CD4-positive, alpha-beta T cell treated with Interleukin-6 for 4 hours (primary cell): Measurements from ENCODE around the gene C6orf52.
A peak's percentile ranks its signal among the peaks of the same experiment; 100 is the strongest.
"Not testable (repeated sequence)": the region's sequence is repeated elsewhere in the genome, so short reads cannot be mapped to it uniquely, and the experiment has no call there.

Experiments used
- DNase-seq: peaks from one replicate; pipeline ENCODE4 v3.0.0-alpha.2; 2020; ENCODE audit warnings: mixed read lengths

Gene C6orf52

GRCh38 chr6:10695086-10695657 lies 756 bp upstream of the C6orf52 start:
- no peak for DNase-seq

- no peak for DNase-seq
Measured at GRCh38 chr6:10692965-10693538, 1.4 kb downstream of the C6orf52 start.

GRCh38 chr6:10690651-10691445 lies 3.6 kb downstream of the C6orf52 start:
- DNase-seq = no peak

- DNase-seq = no peak
Measured at GRCh38 chr6:10687582-10687981, 6.8 kb downstream of the C6orf52 start.

- no peak for DNase-seq
Measured at GRCh38 chr6:10686901-10687300, 7.5 kb downstream of the C6orf52 start.

- DNase-seq = no peak
Measured at GRCh38 chr6:10685092-10685915, 9.1 kb downstream of the C6orf52 start.

GRCh38 chr6:10684618-10685017 lies 9.8 kb downstream of the C6orf52 start:
- no peak for DNase-seq

GRCh38 chr6:10682355-10682988 lies 11.9 kb downstream of the C6orf52 start:
- DNase-seq = no peak

GRCh38 chr6:10681795-10682194 lies 12.6 kb downstream of the C6orf52 start:
- DNase-seq = no peak

- no peak for DNase-seq
Measured at GRCh38 chr6:10678456-10678855, 16.0 kb downstream of the C6orf52 start.

- no peak for DNase-seq
Measured at GRCh38 chr6:10676403-10676802, 18.0 kb downstream of the C6orf52 start.

- no peak for DNase-seq
Measured at GRCh38 chr6:10668126-10668917, 26.1 kb downstream of the C6orf52 start.

GRCh38 chr6:10665595-10665994 lies 28.8 kb downstream of the C6orf52 start:
- not testable (repeated sequence) for DNase-seq

GRCh38 chr6:10662742-10663141 lies 31.7 kb downstream of the C6orf52 start:
- DNase-seq = no peak

GRCh38 chr6:10662207-10662606 lies 32.2 kb downstream of the C6orf52 start:
- DNase-seq = no peak

- DNase-seq = not testable (repeated sequence)
Measured at GRCh38 chr6:10660431-10661191, 33.8 kb downstream of the C6orf52 start.

- DNase-seq = no peak
Measured at GRCh38 chr6:10659699-10660348, 34.6 kb downstream of the C6orf52 start.

GRCh38 chr6:10658910-10659698 lies 35.3 kb downstream of the C6orf52 start:
- no peak for DNase-seq

- peak; percentile 4 for DNase-seq
Measured at GRCh38 chr6:10655508-10656055, 38.8 kb downstream of the C6orf52 start.
